Activated B cell treated with CpG ODN at 0.5 μM for 24 hours (primary cell): ENCODE data around the gene RCCD1. TPM values are rescaled to one million over a fixed set of nuclear protein-coding genes. Genes with fewer than 3 reads are reported as not detected.

ENCODE experiments used
- ATAC-seq: fragments of 200-7000 bp; cut with Tn5 transposase; one replicate; pipeline ENCODE4 v1.10.0; 2021; ENCODE audit warnings: low read depth, mild to moderate bottlenecking, moderate library complexity
- CTCF ChIA-PET: fragments of 350-600 bp; sonication (Branson Sonifier 250); formaldehyde crosslinking; loops from one replicate; lab custom pipeline; 2021; ENCODE audit warnings: antibody characterized with exemption; lab: Charles Lee
- POLR2A ChIA-PET: fragments of 350-600 bp; sonication (Branson Sonifier 250); formaldehyde crosslinking; loops from one replicate; lab custom pipeline; 2021; ENCODE audit warnings: antibody characterized with exemption; lab: Charles Lee
- DNase-seq: peaks from one replicate; pipeline ENCODE4 v3.0.0; 2022
- H3K27ac Mint-ChIP-seq: one replicate; pipeline ENCODE4 v1.8.0; 2020; ENCODE audit warnings: mixed read lengths
- H3K27me3 Mint-ChIP-seq: one replicate; pipeline ENCODE4 v1.8.0; 2021; ENCODE audit warnings: mixed read lengths
- H3K36me3 Mint-ChIP-seq: one replicate; pipeline ENCODE4 v1.8.0; 2021; ENCODE audit warnings: low read depth, mixed read lengths
- H3K4me1 Mint-ChIP-seq: one replicate; pipeline ENCODE4 v1.8.0; 2021; ENCODE audit warnings: mixed read lengths
- H3K4me3 Mint-ChIP-seq: one replicate; pipeline ENCODE4 v1.8.0; 2020; ENCODE audit warnings: mild to moderate bottlenecking, mixed read lengths
- H3K9me3 Mint-ChIP-seq: one replicate; pipeline ENCODE4 v1.8.0; 2020; ENCODE audit warnings: mixed read lengths
- CTCF ChIP-seq: fragments of 200-600 bp; IDR thresholded peaks from one replicate; pipeline ENCODE4 v1.8.0; 2022; ENCODE audit warnings: antibody characterized with exemption, mild to moderate bottlenecking
- intact Hi-C: fragments of 100-400 bp; cut with micrococcal nuclease; formaldehyde crosslinking; loops from one replicate; pipeline ENCODE4 v1.15.1; 2024
- total RNA-seq: library from RNA; stranded (reverse); gene quantifications from 2 replicates; pipeline ENCODE4 v1.2.3, GENCODE V29; 2022

The RCCD1 gene
- total RNA-seq, 1 donor from 2014 or later: 19.3 TPM

DNA sequence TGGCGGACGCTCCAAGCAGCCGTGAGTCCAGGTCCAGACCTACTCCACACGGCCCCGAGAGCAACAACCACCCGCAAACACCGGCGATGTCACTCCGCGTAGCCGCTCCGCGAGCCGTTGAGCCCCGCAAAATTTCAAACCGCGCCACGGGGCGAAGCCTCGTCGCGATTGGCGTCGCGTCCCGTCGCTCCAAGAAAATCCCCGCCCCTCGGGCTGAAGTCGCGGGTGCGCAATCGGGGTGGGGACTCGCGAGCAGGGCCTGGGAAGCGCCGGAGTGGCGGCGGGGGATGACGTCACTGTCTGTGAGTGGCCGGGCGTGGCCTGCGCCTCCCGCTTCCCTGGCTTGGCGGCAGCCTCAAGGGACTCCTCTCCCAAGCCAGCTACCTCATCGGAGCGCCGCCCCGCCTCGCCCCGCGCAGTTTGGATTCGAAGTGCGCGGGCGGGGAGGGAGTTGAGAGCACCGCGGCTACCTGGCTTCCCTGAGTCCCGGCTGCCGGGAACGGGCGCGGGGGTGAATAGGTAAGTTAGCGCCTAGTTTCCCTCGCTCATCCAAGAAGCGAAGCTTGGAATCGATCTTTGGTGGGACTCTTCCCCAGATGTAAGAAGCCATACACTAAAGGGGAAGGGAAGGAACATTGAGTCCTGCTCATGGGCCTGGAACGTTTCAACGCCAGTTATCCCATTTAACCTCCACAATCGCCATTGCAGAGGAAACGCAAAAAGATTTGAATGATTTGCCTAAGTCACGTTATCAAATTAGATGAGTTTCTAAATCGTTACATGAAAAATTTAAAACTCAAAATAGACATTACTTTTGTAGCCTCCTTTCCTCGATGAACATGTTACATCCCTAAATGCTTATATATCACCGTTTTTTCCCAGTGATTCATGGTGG lies 40.0 kb downstream of the RCCD1 start, which contains the start of gene PRC1:
PRC1 (minus strand) TSS at position 119 of the 895 bp plus-strand sequence; CDS start at position 1, 118 bp downstream.
- ChIA-PET CTCF (no interaction called here), POLR2A (interaction anchor here (0.9 to 1.9 kb wide), 4 partner anchors 13 to 60 kb away, joined by 3 to 4 read pairs (median 4); partner anchors contain the start of genes RCCD1, UNC45A and VPS33B)
- Mint-ChIP-seq H3K9me3 (no peaks in the 10 kb centered on the region), H3K4me1 (peaks cover 23% of the 10 kb centered on the region), H3K4me3 (peak within 1 kb of the TSS; percentile 99), H3K36me3 (peaks cover 28% of the 10 kb centered on the region), H3K27me3 (no peaks in the 10 kb centered on the region), H3K27ac (peak within 1 kb of the TSS; percentile 96)
- TF ChIP-seq CTCF: no peak
- DNase-seq (peak; percentile 95), ATAC-seq (peak; percentile 96)
- intact Hi-C loops: loop anchor here (1.0 to 10.0 kb wide), 5 partner anchors 28 to 1660 kb away; partner anchors contain the start of genes BLM, POLG, RCCD1 and UNC45A

GRCh38 chr15:90998737-90999136 lies 44.1 kb downstream of the RCCD1 start:
- ATAC-seq (no peak), DNase-seq (no peak)
- Mint-ChIP-seq H3K27ac (no peak overlapping the region), H3K36me3 (peaks cover 63% of the 10 kb centered on the region), H3K4me3 (no peak overlapping the region), H3K9me3 (no peaks in the 10 kb centered on the region), H3K4me1 (peaks cover 11% of the 10 kb centered on the region), H3K27me3 (no peaks in the 10 kb centered on the region)
- POLR2A ChIA-PET: no interaction called here
- TF ChIP-seq CTCF: no peak
- intact Hi-C loops: loop anchor here (10.0 kb wide), 1 partner anchor 1664 kb away; the partner anchor contains the start of gene POLG
- CTCF ChIA-PET: no interaction called here

GRCh38 chr15:91001209-91001608 lies 46.5 kb downstream of the RCCD1 start:
- no peak overlapping the region for H3K27ac Mint-ChIP-seq
- CTCF ChIA-PET: no interaction called here

GRCh38 chr15:91007266-91007665 lies 52.6 kb downstream of the RCCD1 start:
- no peaks in the 10 kb centered on the region for H3K9me3 Mint-ChIP-seq

More at GRCh38 chr15:91001209-91001608, 46.5 kb downstream of the RCCD1 start:
- Mint-ChIP-seq H3K27me3 (no peaks in the 10 kb centered on the region), H3K4me1 (no peaks in the 10 kb centered on the region), H3K36me3 (peaks cover 77% of the 10 kb centered on the region), H3K9me3 (no peaks in the 10 kb centered on the region), H3K4me3 (no peak overlapping the region)
- ATAC-seq: no peak
- POLR2A ChIA-PET: interaction anchor here (0.6 kb wide), 1 partner anchor 634 kb away, joined by 4 read pairs; no protein-coding TSS in a partner anchor
- no peak for DNase-seq
- no peak for TF ChIP-seq CTCF
- intact Hi-C loops: no loop called here

More at GRCh38 chr15:91007266-91007665, 52.6 kb downstream of the RCCD1 start:
- no peak for DNase-seq
- ATAC-seq: no peak
- POLR2A ChIA-PET: no interaction called here
- peaks cover 81% of the 10 kb centered on the region for H3K36me3 Mint-ChIP-seq
- H3K4me3 Mint-ChIP-seq: no peak overlapping the region
- H3K27me3 Mint-ChIP-seq: no peaks in the 10 kb centered on the region
- no peak overlapping the region for H3K27ac Mint-ChIP-seq
- CTCF ChIA-PET: no interaction called here
- TF ChIP-seq CTCF: no peak
- intact Hi-C loops: no loop called here
- H3K4me1 Mint-ChIP-seq: no peaks in the 10 kb centered on the region

Other genes with a start within 250 kb of the RCCD1 start
- 18.2 and 23.4 TPM in 2 replicates for gene BLM, start 237.5 kb upstream of the RCCD1 start, total RNA-seq
- gene FURIN, start 86.3 kb upstream of the RCCD1 start, total RNA-seq: 46.5 and 46.6 TPM in 2 replicates
- gene FES, start 70.4 kb upstream of the RCCD1 start, total RNA-seq: 19.7 and 27.4 TPM in 2 replicates
- gene MAN2A2, start 51.6 kb upstream of the RCCD1 start, total RNA-seq: 115 and 133 TPM in 2 replicates
- gene HDDC3, start 22.3 kb upstream of the RCCD1 start, total RNA-seq: 17.6 and 19.0 TPM in 2 replicates
- gene UNC45A, start 19.6 kb upstream of the RCCD1 start, total RNA-seq: 72.8 and 73.2 TPM in 2 replicates
- 8.1 and 9.3 TPM in 2 replicates for gene PRC1, start 39.7 kb downstream of the RCCD1 start, total RNA-seq
- 27.3 and 33.4 TPM in 2 replicates for gene VPS33B, start 67.7 kb downstream of the RCCD1 start, total RNA-seq
- not detected in 2 replicates for gene SV2B, start 145.4 kb downstream of the RCCD1 start, total RNA-seq